Fibroblast of lung (primary cell): ENCODE results near the gene ISOC2. TPM values are rescaled to one million over a fixed set of nuclear protein-coding genes. Genes with fewer than 3 reads are reported as not detected.

ENCODE experiments used
- DNase-seq, 2 donors: peaks; one replicate each; pipeline versions ENCODE4 v3.0.0 to v3.0.0-alpha.2; 2010; ENCODE audit warnings: low read depth in 2 of 2
- H2AFZ ChIP-seq: 2 replicates; pipeline ENCODE4 v1.5.1; 2012; ENCODE audit warnings: low read length, control low read depth, inconsistent platforms
- H3K27ac ChIP-seq: 2 replicates; pipeline ENCODE4 v1.5.1; 2011; ENCODE audit warnings: low read length, control low read depth; ENCODE audit not compliant: insufficient read depth
- H3K27me3 ChIP-seq: 2 replicates; pipeline ENCODE4 v1.5.1; 2011; ENCODE audit warnings: mild to moderate bottlenecking, low read length; ENCODE audit not compliant: control insufficient read depth, insufficient read depth
- H3K36me3 ChIP-seq: 2 replicates; pipeline ENCODE4 v1.5.1; 2011; ENCODE audit warnings: low read length; ENCODE audit not compliant: control insufficient read depth, insufficient read depth
- H3K4me1 ChIP-seq: 2 replicates; pipeline ENCODE4 v1.5.1; 2011; ENCODE audit warnings: low read length; ENCODE audit not compliant: control insufficient read depth, insufficient read depth; ENCODE audit errors: extremely low read depth
- H3K4me2 ChIP-seq: 2 replicates; pipeline ENCODE4 v1.5.1; 2011; ENCODE audit warnings: low read length, control low read depth; ENCODE audit not compliant: insufficient read depth; ENCODE audit errors: extremely low read depth
- H3K4me3 ChIP-seq, 4 experiments: fragments of 200-600 bp in 1 of 4; sonication (generic) in 1 of 4; replicated peaks in 1 of 4; 2 replicates each; pipeline ENCODE4 v1.5.1; 2011 to 2016; ENCODE audit warnings: low read length in 4 of 4, low read depth in 3 of 4, mild to moderate bottlenecking in 3 of 4, control low read depth in 2 of 4, inconsistent platforms in 1 of 4, mixed read lengths in 1 of 4; ENCODE audit not compliant: insufficient read depth in 1 of 4; ENCODE audit errors: control extremely low read depth in 1 of 4
- H3K79me2 ChIP-seq: 2 replicates; pipeline ENCODE4 v1.5.1; 2012; ENCODE audit warnings: mild to moderate bottlenecking, low read length, inconsistent platforms; ENCODE audit not compliant: control insufficient read depth, insufficient read depth
- H3K9ac ChIP-seq: 2 replicates; pipeline ENCODE4 v1.5.1; 2011; ENCODE audit warnings: mild to moderate bottlenecking, low read length, control low read depth; ENCODE audit not compliant: insufficient read depth
- H3K9me3 ChIP-seq: 2 replicates; pipeline ENCODE4 v1.5.1; 2012; ENCODE audit warnings: low read depth, low read length; ENCODE audit not compliant: control insufficient read depth, insufficient read depth
- H4K20me1 ChIP-seq: 2 replicates; pipeline ENCODE4 v1.5.1; 2011; ENCODE audit warnings: low read length; ENCODE audit not compliant: control insufficient read depth, insufficient read depth; ENCODE audit errors: extremely low read depth
- CTCF ChIP-seq, 2 donors: IDR thresholded peaks in 1 of 2; conservative IDR thresholded peaks in 1 of 2; 1 replicate in 1 of 2; 2 replicates in 1 of 2; pipeline ENCODE4 v1.5.1; 2011 to 2012; ENCODE audit warnings: low read length in 2 of 2, control low read depth in 1 of 2, inconsistent platforms in 1 of 2, low read depth in 1 of 2, mild to moderate bottlenecking in 1 of 2
- EZH2 ChIP-seq: IDR thresholded peaks from 2 replicates; pipeline ENCODE4 v1.5.1; 2012; ENCODE audit warnings: low read length, control low read depth, mild to moderate bottlenecking; ENCODE audit errors: missing control alignments
- polyA plus RNA-seq, 2 donors: library from polyadenylated mRNA; depleted of rRNA in 1 of 2; stranded (reverse) in 1 of 2; unstranded in 1 of 2; fragments of >200 nt; gene quantifications; 2 replicates each; pipeline ENCODE4 v1.2.1, GENCODE V29; 2011 to 2012; ENCODE audit warnings: missing spikeins in 1 of 2
- total RNA-seq: library from RNA; depleted of rRNA; stranded (reverse); fragments of >200 nt; gene quantifications from 2 replicates; pipeline ENCODE4 v1.2.1, GENCODE V29; 2014

ISOC2 gene
- total and polyA plus RNA-seq, 2 donors (not counting 1 experiment from before 2014, with no cell fraction given) = 24.8 to 35.5 TPM

GRCh38 chr19:55492362-55492944 lies 31.0 kb upstream of the ISOC2 start:
- no peak for DNase-seq
- Histone ChIP-seq H3K4me2 (no peak overlapping the region), H2AFZ (no peak overlapping the region), H3K9me3 (no peaks in the 10 kb centered on the region), H3K27ac (no peak overlapping the region), H3K4me3 (no peak overlapping the region), H3K79me2 (peaks cover 8% of the 10 kb centered on the region), H3K36me3 (peaks cover 4% of the 10 kb centered on the region), H4K20me1 (no peaks in the 10 kb centered on the region), H3K9ac (no peak overlapping the region), H3K4me1 (peaks cover 32% of the 10 kb centered on the region), H3K27me3 (no peaks in the 10 kb centered on the region)
- TF ChIP-seq EZH2 = no peak
- no peak for TF ChIP-seq CTCF (conservative IDR thresholded peaks at IDR 0.05 in 1 of 2, IDR thresholded peaks at IDR 0.05 in 1 of 2; ENCODE audit: low read depth in 1 of 2, low read length in 2 of 2)

DNA sequence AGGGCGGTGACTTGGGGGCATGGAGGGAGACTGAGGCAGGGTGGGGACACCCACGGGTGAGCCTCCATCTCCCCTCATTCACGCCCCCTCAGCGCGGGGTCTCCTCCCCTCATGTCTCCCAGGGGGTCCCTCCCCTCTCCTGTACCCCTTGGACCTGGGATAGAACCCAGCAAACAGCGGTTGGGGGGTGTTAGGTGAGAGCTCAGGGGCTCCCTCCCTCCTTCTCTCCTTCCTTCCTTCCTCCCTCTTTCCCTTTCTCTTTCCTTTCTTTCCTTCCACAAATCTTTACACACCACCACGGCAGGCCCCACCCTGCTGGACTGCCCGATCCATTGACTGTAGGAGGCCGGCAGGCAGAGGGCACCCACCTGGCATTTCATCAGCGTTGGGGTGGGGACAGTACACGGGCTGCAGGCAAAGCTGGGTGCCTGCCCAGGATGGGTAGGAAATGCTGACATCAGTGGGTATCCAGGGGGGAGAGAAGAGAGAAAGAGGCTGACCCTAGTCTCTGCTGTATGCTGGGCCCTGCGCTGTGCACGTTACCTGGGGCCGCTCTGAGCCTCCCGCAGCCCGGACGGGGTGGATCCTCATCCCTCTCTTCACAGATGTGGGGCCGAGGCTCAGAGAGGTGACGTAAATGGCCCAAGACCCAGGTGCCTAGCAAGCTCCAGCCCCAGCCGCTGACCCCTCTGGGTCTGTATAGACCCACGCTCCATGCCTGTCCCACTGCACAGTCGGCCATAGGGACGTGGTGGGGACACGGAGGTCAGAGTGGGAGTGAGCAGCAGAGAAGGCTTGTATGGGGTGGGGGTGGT lies 30.3 kb upstream of the ISOC2 start:
- Histone ChIP-seq H3K36me3 (peaks cover 4% of the 10 kb centered on the region), H3K27ac (no peak overlapping the region), H3K4me2 (no peak overlapping the region), H3K9ac (no peak overlapping the region), H3K27me3 (no peaks in the 10 kb centered on the region), H3K9me3 (no peaks in the 10 kb centered on the region), H2AFZ (no peak overlapping the region), H3K79me2 (peaks cover 8% of the 10 kb centered on the region), H3K4me3 (no peak overlapping the region), H3K4me1 (peaks cover 39% of the 10 kb centered on the region), H4K20me1 (no peaks in the 10 kb centered on the region)
- TF ChIP-seq EZH2 (no peak), CTCF (conservative IDR thresholded peaks at IDR 0.05 in 1 of 2, IDR thresholded peaks at IDR 0.05 in 1 of 2; ENCODE audit: low read depth in 1 of 2, low read length in 2 of 2) (no peak)
- no peak for DNase-seq

DNA sequence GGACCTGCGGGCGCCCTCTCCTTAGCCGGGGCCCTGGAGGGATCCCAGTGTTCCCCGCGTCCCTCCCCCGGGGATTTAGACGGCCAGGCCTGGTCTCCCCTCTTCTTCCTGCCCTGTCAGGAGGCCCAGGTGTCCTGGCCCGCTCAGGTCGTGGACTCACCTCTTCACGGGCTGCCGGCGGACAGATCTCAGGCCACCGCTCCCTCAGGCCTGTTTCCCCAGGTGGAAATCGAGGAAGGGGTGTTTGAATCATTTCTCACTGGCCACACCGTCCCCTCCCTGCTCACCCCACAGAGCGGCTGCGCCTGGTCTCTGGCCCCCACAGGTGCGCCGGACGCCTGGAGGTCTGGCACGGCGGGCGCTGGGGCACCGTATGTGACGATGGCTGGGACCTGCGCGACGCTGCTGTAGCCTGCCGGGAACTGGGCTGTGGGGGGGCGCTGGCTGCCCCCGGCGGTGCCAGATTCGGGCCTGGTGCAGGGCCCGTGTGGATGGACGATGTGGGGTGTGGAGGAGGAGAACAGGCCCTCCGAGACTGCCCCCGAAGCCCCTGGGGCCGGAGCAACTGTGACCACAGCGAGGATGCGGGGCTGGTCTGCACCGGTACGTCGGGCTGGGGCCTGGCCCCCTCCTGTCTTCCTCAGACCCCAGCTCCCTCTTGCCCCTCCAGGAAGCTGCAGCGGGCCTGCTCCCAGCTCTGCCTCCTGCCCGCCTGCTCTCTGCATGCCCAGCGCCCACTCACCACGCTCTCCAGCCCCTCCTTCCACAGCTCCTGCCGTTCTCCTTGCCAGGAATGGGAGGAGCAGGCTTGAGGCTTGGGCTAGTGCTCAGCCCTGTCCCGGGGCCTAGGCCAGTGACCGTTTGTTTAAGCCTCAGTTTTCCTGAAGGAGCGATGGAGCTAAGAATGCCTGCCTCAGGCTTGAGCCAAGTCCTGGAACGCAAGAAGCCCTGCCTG lies 29.3 kb upstream of the ISOC2 start:
- H2AFZ ChIP-seq = no peak overlapping the region

More for the DNA sequence above, 29.3 kb upstream of the ISOC2 start:
- Histone ChIP-seq H3K4me1 (peaks cover 45% of the 10 kb centered on the region), H3K79me2 (peaks cover 7% of the 10 kb centered on the region), H3K4me3 (no peak overlapping the region), H3K4me2 (no peak overlapping the region), H3K27me3 (no peaks in the 10 kb centered on the region), H3K36me3 (peaks cover 1% of the 10 kb centered on the region), H3K9me3 (no peaks in the 10 kb centered on the region), H3K27ac (no peak overlapping the region), H4K20me1 (no peaks in the 10 kb centered on the region), H3K9ac (no peak overlapping the region)
- peak in 1 of 2 donors; percentile 50 for DNase-seq
- TF ChIP-seq EZH2 = no peak
